ENCODE results near the gene CRBN.

The CRBN gene

DNA sequence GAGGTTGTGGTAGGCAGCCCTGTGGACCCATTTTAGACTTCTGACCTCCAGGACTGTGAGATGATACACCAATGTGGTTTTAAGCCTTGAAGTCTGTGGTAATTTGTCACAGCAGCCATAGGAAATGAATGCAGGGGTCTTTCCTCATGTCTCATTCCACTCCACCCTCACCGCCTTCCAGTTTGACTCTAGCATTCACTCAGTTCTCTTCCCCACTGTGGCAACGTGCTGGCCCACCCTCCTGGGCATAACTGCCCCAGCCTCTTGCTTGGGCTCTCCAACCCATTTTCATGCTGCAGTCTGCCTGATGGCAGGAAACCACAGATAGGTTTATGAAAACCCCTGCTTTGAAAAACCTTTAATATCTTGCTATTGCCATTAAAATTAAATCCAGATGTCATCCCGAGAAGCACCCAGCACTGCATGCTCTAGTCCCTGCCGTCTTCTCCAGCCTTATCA is 60.1 kb downstream of the CRBN start:
- no peaks in the 10 kb centered on the region for H3K36me3 ChIP-seq (ENCODE audit: insufficient read depth, low read length)
- H3K4me1 ChIP-seq (ENCODE audit: insufficient read depth, low read length), result no peaks in the 10 kb centered on the region
- no peak overlapping the region for H2AFZ ChIP-seq (ENCODE audit: low read depth, low read length)
- no peak overlapping the region for H3K4me3 ChIP-seq (ENCODE audit: low read length)
- H3K9me3 ChIP-seq (ENCODE audit: low read length), result no peaks in the 10 kb centered on the region
- H3K27me3 ChIP-seq (ENCODE audit: insufficient read depth, low read length), result no peaks in the 10 kb centered on the region

DNA sequence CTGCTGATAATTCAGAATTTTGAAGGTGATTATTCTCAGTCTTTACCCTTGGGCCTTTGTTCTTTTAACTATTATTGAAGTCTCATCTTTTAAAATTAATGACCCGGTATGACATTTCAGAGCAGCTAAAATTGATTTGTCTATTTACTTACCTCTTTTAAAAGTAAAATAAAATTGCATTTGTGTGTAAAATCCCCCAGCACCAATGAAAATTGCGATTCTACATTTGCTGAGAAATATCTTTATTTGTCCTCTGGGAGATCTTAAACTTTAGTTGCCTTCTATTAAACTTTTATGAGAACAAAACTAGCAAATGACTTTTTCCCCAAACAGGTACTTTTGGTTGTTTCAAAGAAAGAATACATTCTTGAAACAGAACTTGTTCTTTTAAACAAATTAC is 61.8 kb downstream of the CRBN start:
- H3K27me3 ChIP-seq (ENCODE audit: insufficient read depth, low read length), result no peaks in the 10 kb centered on the region
- H2AFZ ChIP-seq (ENCODE audit: low read depth, low read length), result no peak overlapping the region
- H3K9me3 ChIP-seq (ENCODE audit: low read length), result no peaks in the 10 kb centered on the region
- no peaks in the 10 kb centered on the region for H3K36me3 ChIP-seq (ENCODE audit: insufficient read depth, low read length)
- no peaks in the 10 kb centered on the region for H3K4me1 ChIP-seq (ENCODE audit: insufficient read depth, low read length)
- H3K4me3 ChIP-seq (ENCODE audit: low read length), result no peak overlapping the region

DNA sequence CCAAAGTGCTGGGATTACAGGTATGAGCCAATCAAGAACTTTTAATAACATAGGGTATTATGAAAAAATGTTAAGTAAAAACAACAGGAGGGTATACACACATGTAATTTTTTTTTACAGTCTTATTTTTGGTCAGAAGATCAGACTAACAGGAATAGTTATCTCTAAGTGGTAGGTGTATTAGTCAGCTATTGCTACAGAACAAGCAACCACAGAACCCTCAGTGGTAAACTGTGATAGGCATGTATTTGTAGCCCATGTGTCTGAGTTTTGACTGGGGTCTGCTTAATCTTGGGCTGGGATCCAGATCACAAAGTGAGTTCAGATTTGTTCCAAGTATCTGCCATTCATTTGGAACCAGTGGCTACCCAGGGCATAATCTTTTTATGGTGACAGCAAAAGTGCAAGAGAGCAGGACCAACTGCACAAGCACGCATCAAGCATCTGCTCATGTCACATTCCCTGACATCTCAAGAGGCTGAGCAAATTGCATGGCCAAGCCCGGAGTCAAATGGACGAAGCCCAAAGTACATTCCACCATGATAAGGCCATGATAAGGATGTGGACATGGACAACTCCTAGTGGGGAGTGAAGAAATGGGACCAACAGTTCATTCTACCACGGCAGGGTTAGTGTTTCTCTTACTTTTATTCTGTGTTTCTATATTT is 66.3 kb downstream of the CRBN start:
- Histone ChIP-seq H3K4me1 (ENCODE audit: insufficient read depth, low read length) (no peaks in the 10 kb centered on the region), H3K4me3 (ENCODE audit: low read length) (no peak overlapping the region), H3K36me3 (ENCODE audit: insufficient read depth, low read length) (no peaks in the 10 kb centered on the region), H2AFZ (ENCODE audit: low read depth, low read length) (no peak overlapping the region), H3K27me3 (ENCODE audit: insufficient read depth, low read length) (peaks cover 2% of the 10 kb centered on the region), H3K9me3 (ENCODE audit: low read length) (no peaks in the 10 kb centered on the region)

DNA sequence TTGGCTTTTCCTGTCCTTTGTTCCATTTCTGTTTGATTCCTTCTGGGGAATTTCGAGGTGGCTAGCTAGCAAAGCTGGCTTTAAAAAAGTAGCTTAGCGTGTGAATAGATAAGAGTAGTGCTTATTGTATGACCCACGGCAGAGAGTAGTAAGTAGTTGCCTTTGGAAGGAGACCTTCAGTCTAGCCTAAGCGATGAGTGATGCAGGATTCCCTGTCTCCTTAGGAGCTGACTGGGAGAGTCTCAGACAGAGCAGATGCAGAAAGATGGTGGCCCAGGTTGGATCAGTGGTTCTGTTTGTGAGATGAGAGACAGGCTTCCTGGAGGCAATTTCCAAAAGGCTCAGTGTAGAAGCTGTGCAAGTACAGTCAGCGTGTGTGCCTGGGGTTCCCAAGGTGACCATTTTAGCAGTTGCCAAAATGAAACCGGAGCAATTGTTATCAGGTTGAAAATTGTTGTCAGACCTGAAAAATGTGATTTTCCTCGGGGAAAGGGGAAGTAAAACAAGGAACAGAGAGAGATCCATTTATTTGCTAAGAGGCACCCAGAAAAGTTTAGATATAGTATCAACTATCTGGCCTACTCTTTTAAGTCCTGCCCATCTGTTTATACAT is 68.6 kb downstream of the CRBN start:
- Histone ChIP-seq H2AFZ (ENCODE audit: low read depth, low read length) (no peak overlapping the region), H3K36me3 (ENCODE audit: insufficient read depth, low read length) (no peaks in the 10 kb centered on the region), H3K4me3 (ENCODE audit: low read length) (no peak overlapping the region), H3K4me1 (ENCODE audit: insufficient read depth, low read length) (no peaks in the 10 kb centered on the region), H3K9me3 (ENCODE audit: low read length) (no peaks in the 10 kb centered on the region), H3K27me3 (ENCODE audit: insufficient read depth, low read length) (peaks cover 2% of the 10 kb centered on the region)

DNA sequence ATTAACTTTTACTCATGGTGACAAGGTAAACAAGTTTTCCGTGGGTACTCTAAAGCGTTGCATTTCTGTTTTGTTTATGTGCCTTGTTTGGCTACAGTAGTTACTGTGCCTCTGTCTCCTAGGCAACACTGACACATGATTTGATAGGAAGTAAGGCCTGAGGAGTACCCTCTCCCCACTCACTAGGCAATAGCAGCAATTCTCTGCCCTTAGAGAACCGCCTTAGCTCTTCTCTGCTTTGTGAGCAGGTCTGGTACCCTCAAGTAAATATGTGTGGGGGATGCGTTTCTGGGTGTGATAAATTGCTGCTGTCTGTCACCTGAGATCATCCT is 69.2 kb downstream of the CRBN start, which contains the start of gene IL5RA:
Gene IL5RA, minus strand, starts transcription at position 76 of the 332 bp plus-strand sequence. CDS start 5,390 bp downstream, outside the sequence.
- no peak within 1 kb of the TSS for H2AFZ ChIP-seq (ENCODE audit: low read depth, low read length)
- H3K4me1 ChIP-seq (ENCODE audit: insufficient read depth, low read length), result no peaks in the 10 kb centered on the region
- no peaks in the 10 kb centered on the region for H3K9me3 ChIP-seq (ENCODE audit: low read length)
- no peaks in the 10 kb centered on the region for H3K36me3 ChIP-seq (ENCODE audit: insufficient read depth, low read length)
- peaks cover 2% of the 10 kb centered on the region for H3K27me3 ChIP-seq (ENCODE audit: insufficient read depth, low read length)
- H3K4me3 ChIP-seq (ENCODE audit: low read length), result no peak within 1 kb of the TSS

DNA sequence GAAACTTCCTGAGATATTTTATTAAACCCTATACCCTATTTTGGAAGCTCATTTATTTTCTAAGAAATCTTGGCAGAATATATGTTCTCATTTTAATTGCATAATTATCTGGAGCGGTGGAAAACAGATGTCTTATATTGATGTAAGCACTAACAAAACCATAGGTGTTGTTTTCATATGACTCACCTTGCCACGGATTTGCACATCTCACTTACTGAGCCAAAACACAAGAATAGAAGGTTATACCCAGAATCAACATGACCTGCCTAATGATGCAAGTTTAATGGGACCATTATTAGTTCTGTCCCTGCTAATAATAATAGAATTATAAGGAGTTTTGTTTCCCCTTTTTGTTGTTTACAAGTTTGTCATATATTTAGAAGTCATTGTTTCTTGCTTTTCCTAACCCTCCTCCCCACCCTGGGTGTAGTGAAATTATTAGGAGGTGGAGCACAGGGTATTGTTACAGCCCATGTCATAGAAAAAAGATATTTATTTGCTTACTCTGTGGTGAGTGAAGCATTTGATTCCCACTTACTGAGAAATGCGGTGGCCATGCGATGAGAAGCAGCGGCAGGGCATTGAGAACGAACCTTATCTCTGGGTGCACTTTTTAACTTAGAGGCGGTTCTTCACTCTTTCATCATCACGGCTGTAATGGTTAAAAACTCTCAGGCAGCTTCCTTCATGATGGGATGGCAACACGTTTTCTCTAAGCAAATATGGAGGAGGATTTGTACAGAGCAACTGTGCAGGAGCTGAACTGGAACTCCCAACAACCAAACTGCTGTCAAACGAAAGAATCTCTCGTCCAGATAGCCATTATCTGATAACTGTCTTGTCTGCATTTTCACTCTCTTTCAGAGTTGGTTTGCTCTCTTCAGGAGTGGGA is 69.8 kb downstream of the CRBN start:
- Histone ChIP-seq H3K9me3 (ENCODE audit: low read length) (no peaks in the 10 kb centered on the region), H3K4me3 (ENCODE audit: low read length) (no peak overlapping the region), H2AFZ (ENCODE audit: low read depth, low read length) (no peak overlapping the region), H3K4me1 (ENCODE audit: insufficient read depth, low read length) (no peaks in the 10 kb centered on the region), H3K27me3 (ENCODE audit: insufficient read depth, low read length) (peaks cover 2% of the 10 kb centered on the region), H3K36me3 (ENCODE audit: insufficient read depth, low read length) (no peaks in the 10 kb centered on the region)

DNA sequence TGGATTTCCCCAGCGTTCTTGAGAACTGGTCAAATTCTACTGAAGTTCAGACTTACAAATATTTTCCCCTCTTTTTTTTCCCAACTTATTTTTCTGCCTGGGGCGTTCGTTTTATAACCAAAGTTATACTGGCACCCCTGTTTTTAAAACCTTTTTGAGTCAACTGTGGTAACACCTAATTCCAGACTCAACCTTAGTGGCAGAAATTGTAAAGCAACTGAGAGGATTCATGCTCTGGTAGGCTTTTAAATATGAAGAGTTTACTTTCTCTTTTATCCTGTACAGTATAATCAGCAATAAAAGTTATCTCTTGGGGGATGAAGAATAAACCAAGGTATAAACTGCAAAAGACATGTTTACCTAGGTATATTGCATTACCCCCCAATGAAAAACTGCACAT is 71.6 kb downstream of the CRBN start:
- Histone ChIP-seq H3K36me3 (ENCODE audit: insufficient read depth, low read length) (no peaks in the 10 kb centered on the region), H3K9me3 (ENCODE audit: low read length) (no peaks in the 10 kb centered on the region), H2AFZ (ENCODE audit: low read depth, low read length) (no peak overlapping the region), H3K4me3 (ENCODE audit: low read length) (no peak overlapping the region), H3K27me3 (ENCODE audit: insufficient read depth, low read length) (peaks cover 2% of the 10 kb centered on the region), H3K4me1 (ENCODE audit: insufficient read depth, low read length) (no peaks in the 10 kb centered on the region)

DNA sequence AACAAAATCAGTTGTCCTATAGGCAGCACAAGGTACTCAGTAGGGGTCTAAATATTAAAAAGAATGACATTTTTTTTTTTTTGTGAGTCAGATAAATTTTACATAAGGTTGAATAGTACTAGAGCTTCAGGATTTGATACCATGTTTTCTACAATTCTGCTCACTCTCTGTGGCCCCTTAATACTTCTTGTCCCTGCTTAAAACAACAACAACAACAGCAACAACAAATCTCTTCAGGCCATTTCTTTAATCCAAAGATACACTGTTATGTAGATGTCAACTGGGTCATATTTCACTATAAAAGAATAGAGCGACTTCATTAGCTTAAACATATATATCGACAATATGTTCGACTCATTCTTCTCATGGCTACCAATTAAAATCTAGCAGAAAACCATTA is 72.3 kb downstream of the CRBN start:
- H3K4me1 ChIP-seq (ENCODE audit: insufficient read depth, low read length), result no peaks in the 10 kb centered on the region
- peaks cover 3% of the 10 kb centered on the region for H3K27me3 ChIP-seq (ENCODE audit: insufficient read depth, low read length)
- H3K9me3 ChIP-seq (ENCODE audit: low read length), result no peaks in the 10 kb centered on the region
- H3K36me3 ChIP-seq (ENCODE audit: insufficient read depth, low read length), result no peaks in the 10 kb centered on the region
- no peak overlapping the region for H3K4me3 ChIP-seq (ENCODE audit: low read length)
- no peak overlapping the region for H2AFZ ChIP-seq (ENCODE audit: low read depth, low read length)

DNA sequence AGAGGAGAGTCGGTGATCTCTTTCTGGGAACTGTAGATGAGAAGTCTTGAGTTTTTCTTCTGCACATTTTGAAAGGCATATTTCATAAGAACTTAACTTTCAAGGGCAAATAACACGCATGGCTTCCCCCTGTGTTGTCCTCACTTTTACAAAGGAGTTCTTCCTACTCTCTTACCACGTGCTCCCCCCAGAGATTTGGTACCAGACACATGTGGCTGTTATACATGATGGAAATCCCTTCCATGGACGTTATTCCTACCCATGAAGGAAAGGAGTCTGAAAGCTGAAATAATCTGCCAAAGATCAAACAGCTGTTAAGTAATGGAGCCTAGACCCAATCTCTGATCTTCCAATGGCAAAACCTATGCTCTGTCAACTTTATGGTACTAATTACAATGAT is 73.7 kb downstream of the CRBN start:
- Histone ChIP-seq H3K27me3 (ENCODE audit: insufficient read depth, low read length) (peaks cover 6% of the 10 kb centered on the region), H3K9me3 (ENCODE audit: low read length) (no peaks in the 10 kb centered on the region), H3K4me1 (ENCODE audit: insufficient read depth, low read length) (no peaks in the 10 kb centered on the region), H2AFZ (ENCODE audit: low read depth, low read length) (no peak overlapping the region), H3K4me3 (ENCODE audit: low read length) (no peak overlapping the region), H3K36me3 (ENCODE audit: insufficient read depth, low read length) (no peaks in the 10 kb centered on the region)

DNA sequence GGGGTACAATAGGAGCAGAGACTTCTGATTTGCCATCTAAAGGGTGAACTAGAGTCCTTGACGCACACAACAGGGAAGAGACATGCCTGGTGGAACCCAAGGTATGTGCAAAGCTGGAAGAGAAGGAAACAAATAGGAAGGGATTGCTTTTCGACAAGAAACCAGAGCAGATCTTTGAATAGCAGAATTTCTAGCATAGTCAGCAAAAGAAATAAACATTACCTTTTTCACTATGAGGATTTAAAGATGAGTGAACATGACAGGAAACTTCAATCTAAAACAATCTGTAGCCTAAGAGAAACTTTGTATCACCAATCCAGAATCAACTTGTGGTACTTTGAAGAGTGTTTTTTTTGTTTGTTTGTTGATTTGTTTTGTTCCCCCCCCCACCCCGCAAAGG is 74.2 kb downstream of the CRBN start:
- H3K36me3 ChIP-seq (ENCODE audit: insufficient read depth, low read length), result no peaks in the 10 kb centered on the region
- no peak overlapping the region for H3K4me3 ChIP-seq (ENCODE audit: low read length)
- H3K27me3 ChIP-seq (ENCODE audit: insufficient read depth, low read length), result peaks cover 6% of the 10 kb centered on the region

DNA sequence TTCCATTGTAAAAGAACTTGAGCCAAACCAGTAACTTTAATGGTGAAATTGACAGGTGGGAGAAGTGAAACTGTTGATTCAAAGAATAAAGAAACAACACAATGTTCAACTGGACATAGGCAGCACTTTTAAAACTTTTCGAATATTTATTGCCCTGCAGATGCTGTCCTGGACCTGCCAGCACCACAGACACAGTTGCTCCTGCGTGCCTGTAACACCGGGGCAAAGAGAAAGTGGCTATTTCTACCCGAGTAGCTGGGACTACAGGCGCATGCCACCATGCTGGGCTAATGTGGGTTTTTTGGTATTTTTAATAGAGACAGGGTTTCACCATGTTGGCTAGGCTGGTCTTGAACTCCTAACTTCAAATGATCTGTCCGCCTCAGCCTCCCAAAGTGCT is 76.7 kb downstream of the CRBN start:
- Histone ChIP-seq H2AFZ (ENCODE audit: low read depth, low read length) (no peak overlapping the region), H3K4me1 (ENCODE audit: insufficient read depth, low read length) (no peaks in the 10 kb centered on the region), H3K27me3 (ENCODE audit: insufficient read depth, low read length) (peaks cover 4% of the 10 kb centered on the region), H3K4me3 (ENCODE audit: low read length) (no peak overlapping the region), H3K9me3 (ENCODE audit: low read length) (no peaks in the 10 kb centered on the region), H3K36me3 (ENCODE audit: insufficient read depth, low read length) (no peaks in the 10 kb centered on the region)

More for the DNA sequence above, 74.2 kb downstream of the CRBN start:
- no peaks in the 10 kb centered on the region for H3K4me1 ChIP-seq (ENCODE audit: insufficient read depth, low read length)
- no peak overlapping the region for H2AFZ ChIP-seq (ENCODE audit: low read depth, low read length)
- no peaks in the 10 kb centered on the region for H3K9me3 ChIP-seq (ENCODE audit: low read length)

DNA sequence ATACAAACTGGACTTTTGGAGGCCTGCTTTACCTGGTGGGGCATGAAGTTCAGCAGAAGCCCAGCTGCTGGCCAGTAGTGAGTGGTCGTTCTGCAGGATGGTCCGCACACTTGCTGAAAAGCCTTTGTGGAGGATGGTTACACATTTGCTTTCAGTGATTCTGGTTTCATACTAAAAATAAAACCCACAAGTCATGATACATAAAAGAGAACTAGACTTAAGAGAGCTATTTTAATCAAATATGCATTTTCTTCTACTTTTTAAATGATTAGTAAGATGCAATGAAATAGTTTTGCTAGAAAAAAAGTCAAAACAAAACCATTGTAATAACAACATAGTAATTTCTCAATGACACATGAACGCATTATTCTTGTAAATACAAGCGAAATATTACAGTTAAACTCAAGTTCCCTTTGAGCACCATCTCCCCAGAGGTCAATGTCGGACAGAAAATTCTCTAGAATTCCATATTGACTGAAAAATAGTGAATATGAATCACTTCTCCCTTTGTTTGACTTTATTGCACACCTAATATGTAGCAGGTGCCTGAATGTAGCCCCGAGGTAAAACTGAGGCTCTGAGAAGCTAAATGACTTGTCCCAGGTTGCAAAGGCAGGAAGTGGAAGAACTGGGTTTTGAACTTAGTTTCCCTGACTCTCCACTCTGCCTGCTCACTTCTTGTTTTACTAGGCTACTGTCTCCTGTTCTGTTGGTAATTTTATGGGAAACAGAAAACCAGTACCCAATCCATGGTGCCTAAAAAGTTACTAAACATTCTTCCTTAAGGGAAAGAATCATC is 77.6 kb downstream of the CRBN start:
- H3K36me3 ChIP-seq (ENCODE audit: insufficient read depth, low read length), result no peaks in the 10 kb centered on the region
- H3K27me3 ChIP-seq (ENCODE audit: insufficient read depth, low read length), result peaks cover 4% of the 10 kb centered on the region
- no peak overlapping the region for H2AFZ ChIP-seq (ENCODE audit: low read depth, low read length)
- no peak overlapping the region for H3K4me3 ChIP-seq (ENCODE audit: low read length)
- no peaks in the 10 kb centered on the region for H3K9me3 ChIP-seq (ENCODE audit: low read length)
- no peaks in the 10 kb centered on the region for H3K4me1 ChIP-seq (ENCODE audit: insufficient read depth, low read length)
